Adrenal gland (tissue), 12 donors: ENCODE data around the gene FOXI1. TPM values are rescaled to one million over a fixed set of nuclear protein-coding genes. Genes with fewer than 3 reads are reported as not detected.
"Not testable (repeated sequence)": the region's sequence is repeated elsewhere in the genome, so short reads cannot be mapped to it uniquely, and the experiment has no call there.

Source experiments
- DNase-seq, 7 donors: peaks; one replicate each; pipeline ENCODE4 v3.0.0-alpha.2; 2019 to 2020
- H3K27ac ChIP-seq, 5 donors: fragments of 200-600 bp; sonication (generic) in 4 of 5; 1 replicate in 3 of 5; 2 replicates in 2 of 5; pipeline versions ENCODE4 v1.5.1 to v1.8.0; 2016 to 2020; ENCODE audit warnings: mild to moderate bottlenecking in 1 of 5
- H3K27me3 ChIP-seq: fragments of 200-600 bp; 2 replicates; pipeline ENCODE4 v1.8.0; 2021
- H3K36me3 ChIP-seq, 2 donors: fragments of 200-600 bp; replicated peaks in 1 of 2; 1 replicate in 1 of 2; 2 replicates in 1 of 2; pipeline versions ENCODE4 v1.5.1 to v1.8.0; 2018 to 2022
- H3K4me1 ChIP-seq, 2 donors: fragments of 200-600 bp; replicated peaks in 1 of 2; 1 replicate in 1 of 2; 2 replicates in 1 of 2; pipeline versions ENCODE4 v1.5.1 to v1.8.0; 2018 to 2021
- H3K4me3 ChIP-seq, 4 donors: fragments of 200-600 bp; sonication (generic) in 3 of 4; one replicate each; pipeline ENCODE4 v1.5.1; 2016 to 2018
- H3K9me3 ChIP-seq, 3 donors: fragments of 200-600 bp; sonication (generic) in 1 of 3; replicated peaks in 1 of 3; 1 replicate in 2 of 3; 2 replicates in 1 of 3; pipeline versions ENCODE4 v1.5.1 to v1.8.0; 2016 to 2021
- POLR2A ChIP-seq, 2 donors: fragments of 450-650 bp; IDR thresholded peaks; one replicate each; pipeline ENCODE4 v1.6.1; 2017; ENCODE audit warnings: antibody characterized with exemption in 2 of 2, mild to moderate bottlenecking in 2 of 2, moderate library complexity in 1 of 2
- WGBS, 4 donors: extraction: QIAGEN DNeasy Blood & Tissue Kit in 2 of 4; methylation state at CpG; one replicate each; pipeline versions ENCODE4 v1.1.5 to v1.1.7; 2013 to 2017; 5-methylcytosine and 5-hydroxymethylcytosine counted together
- intact Hi-C, 2 donors: fragments of 100-400 bp; cut with DNase I; formaldehyde crosslinking; loops; one replicate each; pipeline versions ENCODE4 v1.14.1 to v1.15.0; 2022 to 2023
- polyA plus RNA-seq, 3 donors: library from polyadenylated mRNA; stranded (reverse); fragments of 200-250 nt in 2 of 3; fragments of 350-450 nt in 1 of 3; fragmentation: Illumina TruSeq in 1 of 3; extraction: RNeasy Lipid Tissue Mini Kit (QIAGEN cat#74804) in 1 of 3; gene quantifications; one replicate each; pipeline ENCODE4 v1.2.3, GENCODE V29; 2013 to 2014
- total RNA-seq, 9 donors: library from RNA; depleted of rRNA in 4 of 9; stranded (reverse); fragments of >200 nt in 4 of 9; fragments of 120-200 nt in 1 of 9; fragmentation: NEBNext Ultra II Directional in 1 of 9; extraction: Animal tissue kit (Norgen Biotek cat#: 25700) in 1 of 9; gene quantifications; one replicate each; pipeline versions ENCODE4 v1.1.0 to v1.2.4, GENCODE V29; 2013 to 2023
- TF ChIP-seq, protein P1 (sequence below), 6 experiments: fragments of 450-650 bp in 4 of 6; fragments of 200-600 bp in 2 of 6; sonication (generic) in 1 of 6; IDR thresholded peaks; 1 replicate in 5 of 6; 2 replicates in 1 of 6; pipeline versions ENCODE4 v1.5.1 to v1.8.0; 2016 to 2021; ENCODE audit warnings: antibody characterized with exemption in 6 of 6, mild to moderate bottlenecking in 2 of 6, moderate library complexity in 1 of 6
- donor health status: healthy with polysubstance abuse.
- donor health status: Bipolar disorder and iron deficiency.
- donor health status: DM: yes; HTN: yes; CAD: no.
- donor health status: DM: no; HTN: no; CAD: no.
- donor health status: DM: no; HTN: no; CAD: no.
- donor health status: DM: yes; HTN: yes; CAD: no.

The FOXI1 gene
- total and polyA plus RNA-seq, 12 donors = not detected

GRCh38 chr5:170138273-170138672, 32.6 kb downstream of the FOXI1 start:
- intact Hi-C loops = no loop called here
- no peaks in the 10 kb centered on the region for H3K4me1 ChIP-seq
- no peak overlapping the region for H3K4me3 ChIP-seq
- 86 to 100% (median 89%) methylated on average over 4 of the region's 4 CpGs for WGBS, 4 donors
- H3K27me3 ChIP-seq = no peaks in the 10 kb centered on the region
- H3K36me3 ChIP-seq = no peaks in the 10 kb centered on the region
- H3K27ac ChIP-seq = no peak overlapping the region
- no peak for TF ChIP-seq POLR2A (IDR thresholded peaks at IDR 0.05)
- TF ChIP-seq, protein P1, sequence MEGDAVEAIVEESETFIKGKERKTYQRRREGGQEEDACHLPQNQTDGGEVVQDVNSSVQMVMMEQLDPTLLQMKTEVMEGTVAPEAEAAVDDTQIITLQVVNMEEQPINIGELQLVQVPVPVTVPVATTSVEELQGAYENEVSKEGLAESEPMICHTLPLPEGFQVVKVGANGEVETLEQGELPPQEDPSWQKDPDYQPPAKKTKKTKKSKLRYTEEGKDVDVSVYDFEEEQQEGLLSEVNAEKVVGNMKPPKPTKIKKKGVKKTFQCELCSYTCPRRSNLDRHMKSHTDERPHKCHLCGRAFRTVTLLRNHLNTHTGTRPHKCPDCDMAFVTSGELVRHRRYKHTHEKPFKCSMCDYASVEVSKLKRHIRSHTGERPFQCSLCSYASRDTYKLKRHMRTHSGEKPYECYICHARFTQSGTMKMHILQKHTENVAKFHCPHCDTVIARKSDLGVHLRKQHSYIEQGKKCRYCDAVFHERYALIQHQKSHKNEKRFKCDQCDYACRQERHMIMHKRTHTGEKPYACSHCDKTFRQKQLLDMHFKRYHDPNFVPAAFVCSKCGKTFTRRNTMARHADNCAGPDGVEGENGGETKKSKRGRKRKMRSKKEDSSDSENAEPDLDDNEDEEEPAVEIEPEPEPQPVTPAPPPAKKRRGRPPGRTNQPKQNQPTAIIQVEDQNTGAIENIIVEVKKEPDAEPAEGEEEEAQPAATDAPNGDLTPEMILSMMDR (IDR thresholded peaks at IDR 0.05) = no peak
- no peaks in the 10 kb centered on the region for H3K9me3 ChIP-seq
- DNase-seq = no peak

DNA sequence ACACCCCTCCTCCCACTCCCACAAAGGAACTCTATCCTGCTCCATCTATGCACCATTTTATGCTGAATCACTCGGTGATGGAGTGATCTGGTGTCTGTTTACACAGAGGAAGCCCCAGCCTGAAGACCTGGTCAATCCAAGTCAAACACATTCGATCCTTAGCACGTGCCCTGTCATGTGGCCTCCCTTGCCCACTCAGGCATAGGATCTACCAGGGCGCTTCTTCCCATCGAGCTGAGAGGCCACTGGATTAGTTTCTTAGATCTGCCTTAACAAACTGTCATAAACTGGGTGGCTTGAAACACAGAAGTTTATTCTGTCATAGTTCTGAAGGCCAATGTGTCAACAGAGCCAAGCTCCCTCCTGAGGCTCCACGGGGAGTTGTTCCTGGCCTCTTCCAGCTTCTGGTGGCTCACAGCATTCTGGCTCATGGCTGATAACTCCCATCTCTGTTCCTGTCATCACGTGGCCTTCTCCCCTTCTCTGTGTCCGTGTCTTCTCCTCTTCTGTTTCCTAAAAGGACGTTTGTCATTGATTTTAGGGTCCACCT, 34.2 kb downstream of the FOXI1 start:
- no peak for DNase-seq
- WGBS, 4 donors = 79 to 87% (median 81%) methylated on average over 9 of the region's 9 CpGs
- intact Hi-C loops = no loop called here
- H3K4me1 ChIP-seq = no peaks in the 10 kb centered on the region
- no peak overlapping the region for H3K4me3 ChIP-seq
- no peak overlapping the region for H3K27ac ChIP-seq
- H3K36me3 ChIP-seq = no peaks in the 10 kb centered on the region
- H3K9me3 ChIP-seq = no peaks in the 10 kb centered on the region
- no peak for TF ChIP-seq POLR2A (IDR thresholded peaks at IDR 0.05)
- TF ChIP-seq, protein P1 (IDR thresholded peaks at IDR 0.05) = no peak
- H3K27me3 ChIP-seq = no peaks in the 10 kb centered on the region

GRCh38 chr5:170141196-170141595, 35.5 kb downstream of the FOXI1 start:
- DNase-seq, H3K4me3 ChIP-seq, H3K4me1 ChIP-seq, H3K27me3 ChIP-seq, H3K36me3 ChIP-seq, intact Hi-C loops, H3K27ac ChIP-seq, H3K9me3 ChIP-seq: not testable (repeated sequence)
- WGBS, 4 donors = 78 to 94% (median 79%) methylated on average over 7 of the region's 7 CpGs

DNA sequence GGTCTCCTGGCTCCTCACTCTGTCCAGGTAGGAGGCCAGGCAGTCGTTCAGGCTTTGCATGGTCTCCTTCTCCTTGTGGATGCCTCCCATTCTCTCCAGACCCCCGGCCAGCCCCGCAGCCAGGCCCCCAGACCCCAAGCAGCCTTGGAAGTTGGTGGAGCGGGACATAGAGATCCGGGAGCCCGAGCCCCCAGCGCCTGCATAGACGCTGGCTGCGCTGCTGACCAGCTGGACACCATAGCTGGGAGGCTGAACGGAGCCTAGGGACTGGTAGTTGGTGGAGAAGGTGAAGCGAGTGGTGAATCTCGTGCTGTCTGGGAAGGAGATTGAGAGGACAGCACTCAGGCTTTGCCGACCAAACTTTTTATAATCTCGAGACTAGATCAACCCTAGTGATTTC, 35.9 kb downstream of the FOXI1 start:
- Histone ChIP-seq H3K27me3 (no peaks in the 10 kb centered on the region), H3K9me3 (no peaks in the 10 kb centered on the region), H3K4me3 (no peak overlapping the region), H3K4me1 (no peaks in the 10 kb centered on the region), H3K36me3 (no peaks in the 10 kb centered on the region), H3K27ac (no peak overlapping the region)
- DNase-seq = no peak
- no peak for TF ChIP-seq POLR2A (IDR thresholded peaks at IDR 0.05)
- TF ChIP-seq, protein P1 (IDR thresholded peaks at IDR 0.05) = no peak
- intact Hi-C loops = no loop called here
- 91 to 97% (median 93%) methylated on average over 14 of the region's 14 CpGs for WGBS, 4 donors

DNA sequence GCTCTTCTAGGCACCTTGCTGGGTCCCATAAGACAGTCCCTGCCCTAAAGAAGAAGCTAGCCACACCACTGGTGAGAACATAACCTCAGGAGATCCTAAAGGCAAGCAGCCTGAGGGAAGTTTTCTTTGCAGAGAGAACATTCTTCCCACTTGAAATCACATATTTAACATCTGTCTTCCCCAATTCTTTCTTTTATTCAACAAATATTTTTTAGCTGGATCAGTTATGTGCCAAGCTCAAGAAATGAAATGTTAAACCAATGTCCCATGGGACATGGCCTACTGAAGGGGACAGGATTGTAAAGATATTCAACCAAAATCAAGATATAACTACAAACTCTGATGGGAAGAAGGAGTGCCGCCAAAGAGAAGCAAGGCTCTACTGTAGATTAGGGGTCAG, 36.5 kb downstream of the FOXI1 start:
- H3K4me1 ChIP-seq = no peaks in the 10 kb centered on the region
- DNase-seq = no peak
- H3K27me3 ChIP-seq = no peaks in the 10 kb centered on the region
- TF ChIP-seq, protein P1 (IDR thresholded peaks at IDR 0.05) = no peak
- TF ChIP-seq POLR2A (IDR thresholded peaks at IDR 0.05) = no peak
- no peak overlapping the region for H3K4me3 ChIP-seq
- no peaks in the 10 kb centered on the region for H3K36me3 ChIP-seq
- intact Hi-C loops = no loop called here
- H3K9me3 ChIP-seq = no peaks in the 10 kb centered on the region
- WGBS, 4 donors = 91 to 97% (median 92%) methylated on average over 1 of the region's 1 CpG
- H3K27ac ChIP-seq = no peak overlapping the region
